Activated T-cell treated with anti-CD3 and anti-CD28 coated beads for 1 hour (primary cell): ENCODE measurements around the gene TXLNA.
A peak's percentile ranks its signal among the peaks of the same experiment; 100 is the strongest.

Source experiments
- DNase-seq: peaks from one replicate; pipeline ENCODE4 v3.0.0-alpha.2; 2020; ENCODE audit warnings: low read depth

TXLNA gene

DNA sequence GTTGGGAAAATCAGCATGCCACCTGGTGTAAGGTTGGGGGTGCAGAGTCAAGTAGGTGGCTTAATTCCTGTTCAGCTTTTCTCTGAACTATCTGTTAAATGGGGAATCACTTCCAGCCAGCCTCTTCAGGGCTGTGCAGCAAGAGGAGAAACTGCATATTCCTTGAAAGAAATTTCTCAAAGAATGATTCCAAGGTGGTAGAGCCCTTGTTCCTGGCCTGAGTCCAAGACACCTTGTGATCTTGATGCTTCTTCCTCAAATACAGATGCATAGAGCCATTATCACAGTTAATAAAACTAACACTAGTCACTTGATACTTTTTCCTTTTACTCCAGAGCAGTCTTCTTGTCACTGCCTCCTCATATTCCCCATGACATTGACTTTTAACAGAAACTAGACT is 5.2 kb downstream of the TXLNA start:
- no peak for DNase-seq

DNA sequence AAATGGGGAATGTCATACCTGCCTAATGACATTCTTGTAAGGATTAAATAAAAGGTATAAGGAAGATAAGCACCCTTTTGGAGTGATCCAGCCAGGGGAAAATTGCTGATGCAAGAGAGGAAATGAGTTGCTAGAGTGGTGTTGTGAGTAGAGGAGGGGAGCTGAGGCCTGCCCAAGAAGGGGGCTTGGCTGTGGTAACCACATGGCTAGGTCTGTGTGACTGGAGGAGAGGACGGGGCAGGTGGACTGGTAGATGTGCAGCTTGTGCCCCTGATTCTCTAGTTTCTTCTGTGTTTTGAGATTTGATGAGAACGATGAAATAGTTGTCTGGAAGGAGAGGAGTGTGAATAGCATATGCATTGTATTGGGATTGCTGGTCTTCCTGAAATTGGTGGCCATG is 6.6 kb downstream of the TXLNA start:
- no peak for DNase-seq

DNA sequence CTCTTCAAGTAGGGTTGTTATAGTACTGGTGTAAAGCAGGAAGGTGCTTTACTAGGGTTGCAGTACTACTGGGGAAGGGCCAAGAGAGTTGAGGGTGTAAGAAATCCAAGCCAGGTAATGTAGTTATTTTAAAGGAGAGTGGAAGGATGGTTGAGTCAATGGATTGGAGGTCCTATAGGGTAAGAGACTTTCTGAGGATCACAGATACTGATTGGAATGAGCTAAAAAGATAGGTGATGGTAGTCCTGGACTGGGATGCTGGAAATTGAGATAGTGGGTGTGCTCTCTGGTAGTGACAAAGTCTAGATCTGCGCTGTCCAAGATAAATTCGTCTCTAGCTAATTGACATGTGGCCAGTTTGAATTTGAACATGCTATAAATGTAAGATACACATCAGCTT is 7.0 kb downstream of the TXLNA start:
- DNase-seq, result no peak

DNA sequence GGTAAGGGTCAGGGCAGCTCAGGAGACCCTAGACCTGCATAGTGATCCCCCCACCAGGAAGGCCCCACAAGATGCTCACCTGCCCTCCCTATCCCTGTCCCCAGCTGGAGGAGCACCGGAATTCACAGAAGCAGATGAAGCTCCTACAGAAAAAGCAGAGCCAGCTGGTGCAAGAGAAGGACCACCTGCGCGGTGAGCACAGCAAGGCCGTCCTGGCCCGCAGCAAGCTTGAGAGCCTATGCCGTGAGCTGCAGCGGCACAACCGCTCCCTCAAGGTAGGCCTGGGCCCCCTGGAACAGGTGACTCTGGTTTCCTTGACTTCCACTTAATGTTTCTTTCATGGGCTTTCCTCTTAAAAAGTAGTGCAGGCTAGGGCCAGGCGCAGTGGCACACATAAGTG is 8.4 kb downstream of the TXLNA start:
- DNase-seq, result no peak

DNA sequence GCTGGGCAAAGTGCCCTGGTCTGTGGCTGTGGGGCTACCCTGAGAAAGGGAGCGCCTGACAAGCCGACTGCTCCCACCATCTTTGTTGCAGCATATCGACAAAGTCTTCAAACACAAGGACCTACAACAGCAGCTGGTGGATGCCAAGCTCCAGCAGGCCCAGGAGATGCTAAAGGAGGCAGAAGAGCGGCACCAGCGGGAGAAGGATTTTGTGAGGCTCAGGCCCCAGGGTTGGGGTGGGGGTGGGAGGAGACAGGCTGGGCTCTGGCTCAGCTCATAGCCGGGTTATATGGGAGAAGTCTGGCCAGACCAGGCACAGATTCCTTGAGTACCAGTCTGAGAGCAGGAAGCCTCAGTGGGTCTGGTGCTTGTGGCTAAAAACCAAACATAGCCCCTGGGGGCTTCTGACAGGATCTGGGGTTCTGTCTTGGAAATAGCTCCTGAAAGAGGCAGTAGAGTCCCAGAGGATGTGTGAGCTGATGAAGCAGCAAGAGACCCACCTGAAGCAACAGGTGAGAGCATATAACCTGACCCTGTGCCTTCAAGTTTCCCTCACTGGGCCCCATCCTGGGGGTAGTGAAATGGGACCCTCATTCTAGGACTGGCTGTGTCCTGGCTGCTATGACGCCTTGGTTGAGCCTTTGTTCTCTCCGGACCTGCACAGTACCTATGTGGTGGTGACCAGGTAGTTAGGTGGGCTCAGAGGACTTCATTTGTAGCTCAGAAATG is 12.9 kb downstream of the TXLNA start:
- DNase-seq, result no peak

DNA sequence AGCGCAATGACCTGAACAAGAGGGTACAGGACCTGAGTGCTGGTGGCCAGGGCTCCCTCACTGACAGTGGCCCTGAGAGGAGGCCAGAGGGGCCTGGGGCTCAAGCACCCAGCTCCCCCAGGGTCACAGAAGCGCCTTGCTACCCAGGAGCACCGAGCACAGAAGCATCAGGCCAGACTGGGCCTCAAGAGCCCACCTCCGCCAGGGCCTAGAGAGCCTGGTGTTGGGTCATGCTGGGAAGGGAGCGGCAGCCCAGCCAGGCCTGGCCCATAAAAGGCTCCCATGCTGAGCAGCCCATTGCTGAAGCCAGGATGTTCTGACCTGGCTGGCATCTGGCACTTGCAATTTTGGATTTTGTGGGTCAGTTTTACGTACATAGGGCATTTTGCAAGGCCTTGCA is 15.5 kb downstream of the TXLNA start:
- DNase-seq, result no peak

DNA sequence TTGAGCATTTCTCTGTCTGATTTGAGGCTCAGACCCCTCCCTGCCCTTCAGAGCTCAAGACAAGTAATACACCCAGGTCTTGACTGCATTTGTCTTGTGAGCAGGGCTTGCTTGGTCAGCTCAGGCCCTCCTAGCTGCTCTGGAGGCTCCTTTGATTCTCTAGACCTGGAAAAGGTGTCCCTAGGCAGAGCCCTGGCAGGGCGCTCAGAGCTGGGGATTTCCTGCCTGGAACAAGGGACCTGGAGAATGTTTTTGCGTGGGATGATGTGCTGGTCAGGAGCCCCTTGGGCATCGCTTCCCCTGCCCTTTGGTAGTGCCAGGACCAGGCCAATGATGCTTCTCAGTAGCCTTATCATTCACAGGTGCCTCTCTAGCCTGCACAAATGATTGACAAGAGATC is 16.1 kb downstream of the TXLNA start:
- DNase-seq, result no peak

DNA sequence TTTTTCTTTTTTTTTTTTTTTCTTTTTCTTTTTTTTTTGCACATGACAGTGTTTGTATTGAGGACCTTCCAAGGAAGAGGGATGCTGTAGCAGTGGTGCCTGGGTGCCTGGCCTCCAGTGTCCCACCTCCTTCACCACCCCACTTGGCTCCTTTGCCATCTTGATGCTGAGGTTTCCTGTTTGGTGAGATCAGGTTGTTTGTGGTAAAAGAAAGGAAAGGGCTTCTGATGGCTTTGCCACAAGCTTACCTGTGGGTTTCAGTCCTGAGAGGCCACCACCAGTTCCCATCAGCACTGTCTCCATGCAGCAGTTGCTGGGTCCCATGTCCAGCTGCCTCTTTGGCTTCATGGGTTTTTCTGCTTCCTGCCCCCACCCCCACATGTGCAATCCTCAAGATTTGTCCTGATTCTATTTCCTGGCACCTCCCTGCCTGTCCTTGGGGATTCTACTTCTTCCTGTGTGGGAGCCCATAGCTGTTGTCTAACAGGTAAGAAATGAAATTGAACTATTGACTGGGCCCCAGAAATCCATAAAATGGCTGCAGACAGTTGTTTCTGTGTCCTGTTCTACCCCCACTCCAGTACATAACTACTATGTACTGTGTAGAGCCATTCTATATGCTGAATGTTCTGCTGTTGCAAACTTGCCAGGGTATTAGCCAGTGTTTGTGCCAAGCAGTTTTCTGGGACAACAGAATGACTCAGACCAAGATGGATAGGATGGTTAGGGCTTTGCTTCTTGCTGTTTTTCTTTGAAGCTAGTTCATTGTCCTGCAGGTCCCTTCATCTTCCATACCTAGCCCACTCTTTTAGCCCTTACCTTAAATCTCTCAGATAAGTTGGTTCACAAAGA is 16.7 kb downstream of the TXLNA start:
- no peak for DNase-seq

DNA sequence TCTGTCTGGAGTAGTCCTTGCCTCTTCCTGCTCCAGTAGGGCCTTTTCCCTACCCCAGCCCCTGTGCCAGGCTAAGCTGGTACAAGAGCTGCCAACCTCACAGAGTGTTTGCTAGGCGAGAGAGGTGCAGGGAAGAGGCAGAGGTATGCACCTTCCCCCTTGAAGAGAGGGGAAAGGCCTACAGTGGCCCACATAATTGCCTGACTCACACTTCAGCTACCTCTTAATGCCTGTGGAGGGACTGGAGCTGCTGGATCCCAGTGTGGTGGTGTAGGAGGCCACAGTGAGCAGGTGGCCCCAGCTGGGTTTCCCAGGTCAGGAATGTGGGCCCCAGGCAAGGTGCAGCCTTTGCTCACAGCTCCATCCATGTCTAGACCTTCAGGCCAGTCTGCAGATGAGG is 17.6 kb downstream of the TXLNA start:
- no peak for DNase-seq

DNA sequence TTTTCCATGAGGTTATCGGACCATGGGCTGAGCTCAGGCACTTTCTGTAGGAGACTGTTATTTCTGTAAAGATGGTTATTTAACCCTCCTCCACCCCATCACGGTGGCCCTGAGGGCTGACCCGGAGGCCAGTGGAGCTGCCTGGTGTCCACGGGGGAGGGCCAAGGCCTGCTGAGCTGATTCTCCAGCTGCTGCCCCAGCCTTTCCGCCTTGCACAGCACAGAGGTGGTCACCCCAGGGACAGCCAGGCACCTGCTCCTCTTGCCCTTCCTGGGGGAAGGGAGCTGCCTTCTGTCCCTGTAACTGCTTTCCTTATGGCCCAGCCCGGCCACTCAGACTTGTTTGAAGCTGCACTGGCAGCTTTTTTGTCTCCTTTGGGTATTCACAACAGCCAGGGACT is 18.4 kb downstream of the TXLNA start:
- DNase-seq, result no peak

DNA sequence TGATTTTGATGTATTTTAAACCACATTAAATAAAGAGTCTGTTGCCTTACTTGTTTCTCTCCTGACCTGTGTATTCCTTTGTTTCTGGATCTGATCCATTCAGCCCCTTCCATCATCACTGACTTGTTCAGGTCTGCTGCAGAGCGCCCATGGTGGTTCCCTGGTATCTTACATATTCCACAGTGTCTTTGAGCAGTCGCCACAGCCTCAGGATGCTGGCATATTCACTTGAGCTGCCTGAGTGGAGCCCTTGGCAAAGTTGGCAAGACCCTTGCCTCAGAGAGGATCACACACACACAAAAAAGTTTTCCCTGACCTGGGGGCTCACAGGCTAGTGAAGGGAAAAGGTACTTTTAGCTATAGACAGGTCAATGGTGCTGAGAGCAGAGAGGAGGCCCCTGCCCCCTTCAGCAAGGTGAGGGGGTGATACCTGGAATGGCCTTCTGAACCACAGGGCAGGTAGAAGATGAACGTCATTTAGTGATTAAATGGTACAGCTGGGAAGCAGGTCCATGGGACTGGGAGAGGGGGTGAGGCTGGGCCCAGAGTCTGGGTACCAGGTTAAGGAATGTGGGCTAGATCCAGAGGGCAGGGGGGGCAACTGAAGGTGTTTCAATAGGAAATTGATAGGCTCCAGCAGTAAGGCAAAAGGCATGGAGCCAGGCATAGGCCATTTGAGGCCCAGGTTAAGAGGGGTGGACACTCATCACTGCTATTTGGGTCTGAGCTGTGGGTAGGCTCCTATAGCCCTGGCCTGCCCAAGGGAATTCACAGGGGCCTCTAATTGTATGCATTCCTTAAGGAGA is 19.0 kb downstream of the TXLNA start:
- no peak for DNase-seq

DNA sequence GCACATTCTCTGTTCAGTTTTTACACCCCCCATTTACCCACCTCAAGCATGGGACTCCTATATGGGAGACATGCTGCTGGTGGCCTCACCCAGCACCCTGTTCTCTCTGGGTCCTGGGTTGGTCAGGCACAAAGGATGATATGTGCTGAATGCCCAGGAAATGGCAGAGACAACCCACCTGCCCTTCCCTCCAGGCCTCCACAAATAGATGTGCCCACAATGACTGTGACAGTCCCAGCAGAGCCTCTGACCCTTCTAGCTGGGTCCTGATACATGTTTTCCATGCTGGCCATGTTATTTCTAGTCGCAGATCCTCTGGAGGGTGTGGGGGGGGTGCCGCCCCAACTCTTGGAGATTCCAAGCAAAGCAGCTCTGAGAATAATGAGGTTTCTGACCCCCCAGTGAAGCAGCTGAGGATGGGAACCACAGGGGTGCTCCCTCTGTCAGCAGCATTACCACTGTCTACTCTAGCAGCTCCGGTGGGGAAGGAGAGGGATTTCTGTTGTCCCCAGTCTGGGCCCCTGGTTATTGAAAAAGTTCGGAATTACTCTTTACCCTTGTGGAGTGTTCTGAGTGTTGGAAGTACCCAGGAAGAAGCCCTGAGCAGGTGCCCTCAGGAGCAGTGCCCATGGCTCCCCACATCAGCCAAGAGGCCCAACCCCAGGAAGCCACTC is 19.7 kb downstream of the TXLNA start:
- no peak for DNase-seq

DNA sequence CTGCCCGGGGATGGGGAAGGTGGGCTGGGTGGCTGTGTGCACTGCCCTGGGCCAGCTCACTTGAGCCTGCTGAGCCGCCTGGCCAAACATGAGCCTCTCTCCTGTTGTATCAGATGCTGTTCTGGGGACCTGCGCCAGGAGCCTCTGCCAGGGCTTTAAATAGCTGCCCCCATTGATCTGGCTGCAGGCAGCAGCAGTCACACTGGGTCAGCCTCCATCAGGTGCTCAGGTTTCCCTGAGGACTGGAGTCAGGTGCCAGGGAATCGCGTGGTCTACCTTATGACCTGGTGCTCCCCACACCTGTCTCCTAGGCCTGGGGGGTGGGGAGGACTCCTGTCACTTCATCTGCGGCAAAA is 20.2 kb downstream of the TXLNA start:
- no peak for DNase-seq

DNA sequence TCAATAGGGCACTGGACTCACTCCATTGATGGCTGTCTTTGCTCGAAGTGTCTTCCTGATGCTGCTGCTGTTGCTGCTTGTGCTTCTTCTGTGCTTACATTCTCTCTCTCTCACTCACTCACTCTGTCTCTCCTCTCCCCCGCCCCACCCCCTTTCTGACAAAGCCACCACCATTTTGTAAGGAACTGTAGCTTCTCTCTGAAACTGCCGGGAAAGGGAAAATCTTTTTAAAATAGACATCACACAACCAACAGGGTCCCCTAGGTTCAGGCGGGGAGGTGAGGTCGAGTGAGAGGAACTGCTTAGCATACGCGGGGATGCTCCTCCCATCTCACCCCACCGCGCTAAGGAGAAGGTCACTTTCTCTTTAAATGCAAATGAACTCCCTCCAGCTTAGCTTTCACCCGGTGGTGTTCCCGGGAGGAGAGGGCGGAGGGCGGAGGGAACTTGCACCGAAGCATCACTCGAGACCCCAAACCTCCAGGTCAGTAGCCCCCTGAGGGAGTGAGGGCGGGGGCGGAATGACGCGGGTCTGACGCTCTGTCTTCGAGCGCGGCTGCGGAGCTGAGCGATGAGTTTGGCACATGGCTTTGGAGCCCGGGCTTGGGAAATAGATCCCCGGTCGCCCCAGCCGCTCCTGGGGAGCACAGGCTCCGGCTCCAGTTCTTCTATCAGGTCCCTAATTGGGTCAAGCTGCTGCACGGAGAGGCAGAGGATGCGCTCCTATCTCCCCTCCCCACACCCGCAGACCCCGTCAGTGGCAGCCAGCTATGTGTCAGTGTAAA is 20.9 kb downstream of the TXLNA start, which contains the start of gene CCDC28B:
TSS of gene CCDC28B (plus strand) at position 370 of the 785 bp plus-strand sequence. CDS start 1,341 bp downstream, outside the sequence.
- peak; percentile 32 for DNase-seq

DNA sequence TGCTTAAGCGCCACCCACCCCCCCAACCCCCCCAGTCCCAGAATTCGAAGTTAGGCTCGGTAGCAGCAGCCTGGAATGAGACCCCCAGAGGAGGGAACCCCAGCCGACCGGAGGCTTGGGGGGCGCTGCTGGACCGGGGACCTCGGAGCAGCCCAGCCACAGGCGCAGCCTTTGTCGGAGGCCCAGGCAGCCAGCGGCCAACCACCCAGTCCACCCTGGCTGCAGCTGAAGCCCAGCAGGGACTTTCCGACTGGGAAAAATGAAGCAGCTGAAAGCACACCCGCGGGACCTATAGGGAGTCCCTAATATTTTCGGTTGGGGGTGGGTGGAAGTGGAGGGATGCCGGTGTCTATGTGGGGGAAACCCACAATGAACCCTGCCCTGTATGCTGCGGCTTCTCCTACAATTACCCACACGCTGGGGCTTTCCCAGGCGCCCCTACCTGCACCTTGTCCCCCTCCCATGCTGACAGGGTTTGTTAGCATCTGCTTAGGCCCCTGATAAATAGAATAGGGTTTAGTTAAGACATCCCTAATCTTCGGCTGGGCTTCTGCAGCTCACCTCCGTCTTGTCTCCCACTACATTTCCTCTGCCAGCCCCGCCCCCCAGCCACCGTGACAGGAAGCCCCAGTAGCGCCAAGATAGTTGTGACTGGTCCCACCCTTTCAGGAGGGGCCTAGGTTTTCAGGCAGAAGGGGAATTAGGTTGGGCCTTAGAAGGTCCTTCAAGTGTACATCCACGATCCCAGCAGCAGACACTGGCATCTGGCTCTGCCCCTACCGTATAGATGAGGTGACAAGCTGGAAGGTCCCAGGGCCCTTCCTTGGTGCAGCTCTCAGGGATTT is 21.8 kb downstream of the TXLNA start:
- peak; percentile 73 for DNase-seq

DNA sequence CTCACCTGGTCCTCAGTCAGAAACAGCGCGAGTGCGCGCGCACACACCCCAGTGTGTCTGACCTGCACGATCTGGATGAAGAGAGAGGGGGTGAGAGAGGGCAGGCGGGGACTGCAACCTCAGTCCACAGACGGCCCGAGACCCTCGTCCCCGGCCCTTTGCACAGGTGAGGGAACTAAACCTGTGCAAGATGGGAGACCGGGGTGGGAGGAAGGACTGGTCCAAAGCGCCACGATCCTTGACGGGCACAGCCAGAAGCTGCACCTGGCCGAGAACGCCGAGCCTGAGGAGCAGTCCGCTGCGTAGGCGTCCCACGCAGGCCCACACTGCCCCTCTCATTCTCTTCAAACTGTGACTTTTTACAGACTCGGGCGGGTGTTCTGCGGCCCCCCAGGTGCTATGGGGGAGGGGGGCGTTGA is 25.5 kb downstream of the TXLNA start:
- no peak for DNase-seq

DNA sequence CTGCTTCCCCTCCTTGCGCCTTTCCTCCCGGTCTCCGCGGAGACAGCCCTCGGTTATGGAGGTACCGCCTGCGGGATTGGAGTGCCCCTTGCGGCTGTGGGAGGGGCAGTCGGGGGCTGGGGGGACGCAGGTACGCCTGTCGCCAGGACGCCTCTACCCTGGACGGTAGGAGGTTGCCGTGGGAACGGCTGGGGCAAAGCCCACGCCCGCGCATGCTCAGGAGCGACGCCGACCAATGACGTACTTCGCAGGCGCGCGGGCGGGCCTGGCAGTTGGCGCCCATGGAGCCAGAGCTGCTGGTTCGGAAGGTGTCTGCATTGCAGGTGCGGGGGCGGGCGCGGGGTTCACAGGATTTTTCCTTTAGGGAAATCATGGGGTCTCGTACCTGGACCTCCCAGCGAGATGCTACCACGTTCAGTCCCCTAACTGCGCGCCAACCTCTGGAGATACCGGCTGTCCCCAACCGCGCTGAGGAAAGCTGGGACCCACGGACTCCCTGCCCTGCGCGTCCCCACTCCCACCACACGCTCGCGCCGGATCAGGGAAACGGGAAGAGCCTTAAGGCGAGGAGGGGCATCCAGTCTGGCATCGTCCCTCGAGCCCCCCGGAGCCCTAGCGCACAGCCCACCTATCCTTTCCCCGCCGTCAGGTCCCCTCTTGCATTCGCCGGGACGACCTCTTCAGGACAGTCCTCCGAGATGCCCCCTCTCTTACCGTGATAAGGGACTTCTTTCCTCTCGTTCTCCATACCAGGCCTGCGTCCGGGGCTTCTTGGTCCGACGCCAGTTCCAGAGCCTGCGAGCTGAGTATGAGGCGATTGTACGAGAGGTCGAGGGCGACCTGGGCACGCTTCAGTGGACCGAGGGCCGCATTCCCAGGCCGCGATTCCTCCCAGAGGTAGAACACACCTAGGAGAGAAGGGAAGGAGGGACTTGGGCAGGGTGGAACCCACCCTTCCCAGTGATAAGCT is 26.2 kb downstream of the TXLNA start, which contains the start of gene IQCC:
TSS of gene IQCC (plus strand) at position 271 of the 970 bp plus-strand sequence. CDS start at position 282, 11 bp downstream.
- peak; percentile 77 for DNase-seq

DNA sequence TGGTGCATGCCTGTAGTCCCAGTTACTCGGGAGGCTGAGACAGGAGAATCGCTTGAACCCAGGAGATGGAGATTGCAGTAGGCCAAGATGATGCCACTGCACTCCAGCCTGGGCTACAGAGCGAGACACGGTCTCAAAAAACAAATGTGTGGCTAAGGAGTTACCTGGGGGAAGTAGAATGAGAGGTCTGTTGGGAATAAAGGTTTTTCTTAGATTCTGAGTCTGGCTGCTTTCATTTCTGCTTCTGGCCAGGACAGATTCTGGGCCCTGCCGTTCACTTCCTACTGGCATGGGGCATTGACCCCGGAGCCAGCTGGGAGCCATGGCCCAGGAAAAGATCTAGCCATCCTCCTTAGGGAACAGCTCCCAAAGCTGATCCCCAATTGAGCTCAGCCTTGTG is 29.0 kb downstream of the TXLNA start:
- no peak for DNase-seq

DNA sequence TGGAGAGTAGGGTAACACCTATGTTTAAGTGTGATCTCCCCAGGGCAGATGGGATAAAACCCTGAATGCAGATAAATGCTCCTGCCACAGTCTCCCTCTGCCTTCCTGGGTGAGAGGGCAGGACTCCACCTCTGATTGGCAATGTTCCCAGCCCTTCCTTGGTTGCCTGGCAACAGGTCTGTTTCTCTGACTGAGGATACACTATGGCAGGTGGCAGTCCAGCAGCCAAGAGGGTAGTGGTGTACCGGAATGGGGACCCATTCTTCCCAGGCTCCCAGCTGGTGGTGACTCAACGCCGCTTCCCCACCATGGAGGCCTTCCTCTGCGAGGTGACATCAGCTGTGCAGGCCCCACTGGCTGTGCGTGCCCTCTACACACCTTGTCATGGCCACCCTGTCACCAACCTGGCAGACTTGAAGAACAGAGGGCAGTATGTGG is 29.4 kb downstream of the TXLNA start, which contains the start of gene DCDC2B:
TSS of gene DCDC2B (plus strand) at position 199 of the 438 bp plus-strand sequence. CDS start at position 204, 5 bp downstream.
- DNase-seq, result no peak
